Activated CD8-positive, alpha-beta memory T cell treated with anti-CD3 and anti-CD28 coated beads, Interleukin-2, amount 10 ng/mL, durations not matched to agents 7 days and 5 days (primary cell): ENCODE data around the gene SLC38A1. TPM values are rescaled to one million over a fixed set of nuclear protein-coding genes. Genes with fewer than 3 reads are reported as not detected.

Experiments
- ATAC-seq: fragments of 150-1000 bp; cut with Tn5 transposase; one replicate; pipeline ENCODE4 v1.10.0; 2021; ENCODE audit warnings: moderate library complexity
- CTCF ChIA-PET: fragments of 350-600 bp; sonication (Branson Sonifier 250); formaldehyde crosslinking; loops from one replicate; lab custom pipeline; 2021; ENCODE audit warnings: antibody characterized with exemption; lab: Charles Lee
- DNase-seq: peaks from one replicate; pipeline ENCODE4 v3.0.0-alpha.2; 2020
- H3K27ac Mint-ChIP-seq: one replicate; pipeline ENCODE4 v1.8.0; 2021; ENCODE audit warnings: mild to moderate bottlenecking, mixed read lengths
- H3K27me3 Mint-ChIP-seq: one replicate; pipeline ENCODE4 v1.8.0; 2021; ENCODE audit warnings: mixed read lengths
- H3K36me3 Mint-ChIP-seq: one replicate; pipeline ENCODE4 v1.8.0; 2021; ENCODE audit warnings: mild to moderate bottlenecking, mixed read lengths
- H3K4me1 Mint-ChIP-seq: one replicate; pipeline ENCODE4 v1.8.0; 2021; ENCODE audit warnings: mixed read lengths
- H3K4me3 Mint-ChIP-seq: one replicate; pipeline ENCODE4 v1.8.0; 2021; ENCODE audit warnings: mild to moderate bottlenecking, moderate library complexity, mixed read lengths
- H3K9me3 Mint-ChIP-seq: one replicate; pipeline ENCODE4 v1.8.0; 2022; ENCODE audit warnings: low read depth, mixed read lengths
- total RNA-seq, 2 experiments: library from RNA; stranded (reverse); gene quantifications; one replicate each; pipeline ENCODE4 v1.2.3, GENCODE V29; 2021

SLC38A1 gene
- total RNA-seq, 2 experiments from 2014 or later: 149 to 180 TPM

GRCh38 chr12:46271863-46272262 is 3.0 kb upstream of the SLC38A1 start:
- Mint-ChIP-seq H3K9me3 (peaks cover 2% of the 10 kb centered on the region), H3K4me3 (no peak overlapping the region)

DNA sequence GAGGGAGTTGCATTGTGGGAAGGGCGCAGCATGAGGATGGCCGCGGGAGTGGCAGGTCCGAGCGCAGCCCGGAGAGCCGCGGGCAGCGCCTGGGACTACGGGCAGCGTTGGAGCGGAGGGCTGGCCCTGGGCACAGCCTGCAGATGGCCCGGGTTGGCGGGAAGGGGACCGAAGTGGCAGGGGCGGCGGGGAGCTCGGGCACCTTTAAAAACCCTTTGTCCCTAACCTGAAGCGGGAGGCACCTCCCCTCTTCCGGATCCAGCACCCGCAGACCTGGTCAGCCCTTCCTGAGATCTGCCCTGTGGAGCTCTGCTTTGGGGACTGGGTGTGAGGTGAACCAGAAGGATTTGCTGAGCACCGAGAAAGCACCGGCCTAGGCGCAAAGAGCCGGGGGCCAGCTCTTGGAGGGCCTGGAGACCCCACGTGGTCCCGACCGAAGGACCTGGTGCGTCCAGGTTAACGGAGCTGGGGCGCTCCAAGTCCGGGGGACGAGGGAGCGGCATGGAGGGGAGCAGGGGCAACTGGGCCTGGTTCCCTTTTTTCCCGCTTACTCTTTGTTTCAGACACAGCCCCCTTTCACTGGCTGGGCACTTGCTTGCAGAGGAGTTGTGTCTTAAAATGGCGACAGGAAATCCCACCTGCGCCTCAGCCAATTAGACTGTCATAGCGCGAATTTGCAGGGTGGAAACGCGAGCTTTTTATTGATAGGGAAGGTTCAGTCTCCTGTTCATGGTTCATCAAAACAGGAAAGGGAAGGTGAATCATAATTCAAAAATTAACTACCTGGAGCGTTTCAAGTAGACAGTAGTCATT is 792 bp upstream of the SLC38A1 start:
- no peaks in the 10 kb centered on the region for H3K9me3 Mint-ChIP-seq
- peak; percentile 17 for ATAC-seq
- CTCF ChIA-PET: interaction anchor here (0.8 to 4.5 kb wide), 12 partner anchors 14 to 392 kb away, joined by 3 to 34 read pairs (median 4); no protein-coding TSS in a partner anchor
- no peak overlapping the region for H3K4me3 Mint-ChIP-seq
- peaks cover 18% of the 10 kb centered on the region for H3K36me3 Mint-ChIP-seq
- no peaks in the 10 kb centered on the region for H3K27me3 Mint-ChIP-seq
- H3K27ac Mint-ChIP-seq: no peak overlapping the region
- peaks cover 17% of the 10 kb centered on the region for H3K4me1 Mint-ChIP-seq
- DNase-seq: peak; percentile 82

More at GRCh38 chr12:46271863-46272262, 3.0 kb upstream of the SLC38A1 start:
- Mint-ChIP-seq H3K27me3 (no peaks in the 10 kb centered on the region), H3K27ac (no peak overlapping the region), H3K4me1 (peaks cover 17% of the 10 kb centered on the region), H3K36me3 (peaks cover 25% of the 10 kb centered on the region)
- CTCF ChIA-PET: interaction anchor here (1.0 to 4.5 kb wide), 2 partner anchors 31 to 63 kb away, joined by 4 to 14 read pairs; no protein-coding TSS in a partner anchor
- ATAC-seq (no peak), DNase-seq (no peak)

DNA sequence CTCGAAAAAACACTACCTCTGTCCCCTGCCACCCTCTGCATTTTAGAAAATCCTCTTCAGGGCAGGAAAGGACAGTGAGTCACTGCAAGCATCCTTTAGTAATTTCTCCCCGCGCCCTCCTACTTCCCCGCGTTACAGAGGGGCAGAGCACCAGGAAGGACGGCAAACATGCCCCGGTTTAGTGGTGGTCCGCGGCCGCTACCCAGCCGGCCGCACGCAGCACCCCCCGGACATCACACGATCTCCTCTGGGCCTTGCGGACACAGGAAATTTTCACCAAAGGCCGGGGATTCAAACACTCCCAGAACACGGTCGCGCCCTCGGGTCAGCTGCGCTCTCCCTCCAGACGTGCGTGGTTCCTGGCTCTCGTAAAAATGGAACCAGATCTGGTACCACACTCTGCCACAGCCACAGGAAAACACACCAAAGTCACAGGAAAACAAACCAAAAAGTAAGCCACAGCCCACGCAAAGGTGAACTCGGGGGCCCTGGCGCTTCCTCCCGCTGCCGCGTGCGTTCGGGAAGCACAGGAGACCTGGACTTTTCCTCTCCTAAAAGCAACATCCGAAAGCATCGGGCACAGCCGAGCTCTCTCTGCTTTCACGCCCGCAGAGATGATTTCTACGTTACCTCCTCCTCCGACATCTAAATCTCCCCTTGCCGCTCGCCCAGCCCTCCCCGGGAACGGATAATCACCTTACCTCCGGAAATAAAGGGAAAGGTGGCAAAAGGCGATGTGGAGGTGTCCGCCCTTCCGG is 839 bp downstream of the SLC38A1 start:
- DNase-seq: peak; percentile 60
- H3K4me3 Mint-ChIP-seq: no peak overlapping the region
- H3K9me3 Mint-ChIP-seq: no peaks in the 10 kb centered on the region
- H3K27me3 Mint-ChIP-seq: no peaks in the 10 kb centered on the region
- peaks cover 28% of the 10 kb centered on the region for H3K4me1 Mint-ChIP-seq
- ATAC-seq: peak; percentile 6
- CTCF ChIA-PET: interaction anchor here (0.8 to 4.5 kb wide), 3 partner anchors 25 to 59 kb away, joined by 3 to 34 read pairs (median 14); no protein-coding TSS in a partner anchor
- H3K27ac Mint-ChIP-seq: no peak overlapping the region
- peaks cover 24% of the 10 kb centered on the region for H3K36me3 Mint-ChIP-seq

GRCh38 chr12:46267575-46267824 is 1.3 kb downstream of the SLC38A1 start:
- Mint-ChIP-seq H3K4me1 (peaks cover 32% of the 10 kb centered on the region), H3K27me3 (no peaks in the 10 kb centered on the region), H3K36me3 (peaks cover 25% of the 10 kb centered on the region), H3K9me3 (no peaks in the 10 kb centered on the region), H3K27ac (no peak overlapping the region), H3K4me3 (no peak overlapping the region)
- CTCF ChIA-PET: no interaction called here
- peak; percentile 1 for ATAC-seq
- peak; percentile 63 for DNase-seq

DNA sequence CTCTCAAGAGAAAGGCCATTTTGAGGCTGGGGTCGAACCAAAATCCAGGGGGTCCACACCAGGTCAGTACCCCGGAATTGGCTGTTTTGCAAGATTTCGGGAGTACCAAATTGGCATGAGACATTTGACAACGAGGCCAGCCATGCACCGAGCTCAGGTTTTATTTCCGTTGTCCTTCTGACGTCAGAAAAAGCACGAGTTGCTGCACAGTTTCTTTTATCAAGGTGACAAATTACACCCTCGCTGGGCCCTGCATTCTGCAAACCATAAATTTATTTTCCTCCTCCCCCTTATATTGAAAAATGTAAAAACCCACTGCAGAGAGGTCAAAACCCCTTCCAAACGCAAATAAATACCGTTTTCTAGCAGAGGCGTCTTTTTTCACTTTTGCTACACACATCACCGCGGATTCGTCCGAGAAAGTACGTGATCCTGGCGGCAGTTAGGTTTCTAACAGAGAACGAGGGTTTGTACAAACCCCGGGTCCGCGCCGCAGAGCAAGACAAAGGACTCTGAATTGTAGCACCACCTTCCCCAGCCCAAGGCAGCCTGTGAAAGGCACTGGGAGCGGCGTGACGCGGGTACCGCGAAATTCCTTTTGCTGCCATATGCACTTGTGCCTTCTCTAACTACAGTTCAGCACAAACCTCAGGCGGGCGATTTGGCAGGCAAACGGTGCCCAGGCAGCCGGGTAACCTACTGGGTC is 1.8 kb downstream of the SLC38A1 start:
- CTCF ChIA-PET: interaction anchor here (1.0 to 1.9 kb wide), 8 partner anchors 10 to 120 kb away, joined by 3 to 7 read pairs (median 6); no protein-coding TSS in a partner anchor

DNA sequence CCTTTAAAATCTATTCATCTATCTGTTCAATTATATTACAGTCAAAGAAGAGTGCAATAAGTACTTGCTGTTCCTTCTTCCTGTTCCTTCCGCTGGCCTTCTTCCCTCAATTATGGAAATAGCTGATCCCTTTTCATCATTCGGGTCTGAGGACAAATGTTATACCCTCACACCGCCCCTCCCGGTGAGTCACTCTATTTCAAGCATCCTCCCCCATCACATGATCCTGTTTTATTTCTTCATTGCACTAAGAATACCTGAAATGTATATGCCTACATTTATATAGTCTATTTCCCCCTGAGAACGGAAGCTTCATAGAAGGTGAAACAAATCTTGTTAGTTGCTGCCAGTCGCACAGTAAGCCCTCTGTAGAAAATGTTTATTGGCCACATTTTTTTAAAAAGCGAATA is 2.5 kb downstream of the SLC38A1 start:
- H3K4me3 Mint-ChIP-seq: no peak overlapping the region
- peaks cover 32% of the 10 kb centered on the region for H3K4me1 Mint-ChIP-seq
- no peaks in the 10 kb centered on the region for H3K27me3 Mint-ChIP-seq
- ATAC-seq: no peak
- H3K27ac Mint-ChIP-seq: no peak overlapping the region
- CTCF ChIA-PET: interaction anchor here (1.0 to 1.9 kb wide), 8 partner anchors 10 to 121 kb away, joined by 3 to 7 read pairs (median 6); no protein-coding TSS in a partner anchor
- H3K9me3 Mint-ChIP-seq: no peaks in the 10 kb centered on the region
- H3K36me3 Mint-ChIP-seq: peaks cover 29% of the 10 kb centered on the region
- DNase-seq: peak; percentile 49

More for the DNA sequence above, 1.8 kb downstream of the SLC38A1 start:
- Mint-ChIP-seq H3K4me1 (peaks cover 33% of the 10 kb centered on the region), H3K36me3 (peaks cover 23% of the 10 kb centered on the region), H3K27me3 (no peaks in the 10 kb centered on the region), H3K27ac (no peak overlapping the region), H3K9me3 (no peaks in the 10 kb centered on the region), H3K4me3 (no peak overlapping the region)
- DNase-seq (peak; percentile 79), ATAC-seq (peak; percentile 21)

DNA sequence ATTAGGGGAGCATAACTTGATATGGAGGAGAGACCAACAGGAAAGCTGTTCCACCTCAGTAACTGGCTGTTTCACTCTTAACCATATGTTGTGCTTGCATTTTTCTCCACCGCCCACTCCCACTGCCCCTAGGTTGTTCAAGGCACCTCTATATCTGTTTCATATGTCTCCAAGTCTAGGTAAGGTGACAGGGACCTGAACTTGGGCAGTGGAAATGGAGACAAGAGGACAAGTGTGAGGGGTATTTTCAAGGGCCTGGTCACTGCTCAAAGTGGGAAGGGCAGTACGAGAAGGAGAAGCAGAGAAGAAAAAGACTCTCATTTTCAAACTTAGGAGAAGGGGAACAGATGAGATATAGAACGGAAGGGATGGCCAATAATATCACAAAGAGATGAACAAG is 3.1 kb downstream of the SLC38A1 start:
- H3K4me1 Mint-ChIP-seq: peaks cover 25% of the 10 kb centered on the region
- H3K36me3 Mint-ChIP-seq: peaks cover 27% of the 10 kb centered on the region
- CTCF ChIA-PET: interaction anchor here (1.1 to 1.9 kb wide), 2 partner anchors 10 to 46 kb away, joined by 3 to 6 read pairs; no protein-coding TSS in a partner anchor
- DNase-seq: no peak
- no peak overlapping the region for H3K4me3 Mint-ChIP-seq
- H3K9me3 Mint-ChIP-seq: no peaks in the 10 kb centered on the region
- no peak overlapping the region for H3K27ac Mint-ChIP-seq
- H3K27me3 Mint-ChIP-seq: no peaks in the 10 kb centered on the region
- no peak for ATAC-seq

DNA sequence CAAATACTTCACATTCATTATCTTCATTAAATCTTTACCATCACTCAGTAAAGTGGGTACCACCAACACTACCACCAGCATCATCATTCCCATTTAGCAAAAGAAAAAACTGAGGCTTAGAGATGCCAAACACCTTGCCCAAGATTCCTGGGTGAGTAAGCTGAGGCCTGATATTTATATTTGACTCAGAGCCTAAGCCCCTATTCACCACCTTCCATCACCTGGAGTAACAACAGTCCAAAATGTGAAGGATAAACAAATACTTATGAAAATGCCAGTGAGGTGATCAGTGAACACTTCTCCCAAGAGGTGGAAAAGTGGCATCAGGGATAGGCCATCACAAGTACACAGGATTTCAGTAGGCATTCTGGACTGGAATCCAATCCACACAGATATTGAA is 3.7 kb downstream of the SLC38A1 start:
- no peaks in the 10 kb centered on the region for H3K27me3 Mint-ChIP-seq
- DNase-seq: no peak
- CTCF ChIA-PET: interaction anchor here (0.9 to 1.2 kb wide), 2 partner anchors 45 to 140 kb away, joined by 3 read pairs; no protein-coding TSS in a partner anchor
- peaks cover 20% of the 10 kb centered on the region for H3K4me1 Mint-ChIP-seq
- H3K36me3 Mint-ChIP-seq: peaks cover 27% of the 10 kb centered on the region
- no peak overlapping the region for H3K4me3 Mint-ChIP-seq
- H3K27ac Mint-ChIP-seq: no peak overlapping the region
- no peaks in the 10 kb centered on the region for H3K9me3 Mint-ChIP-seq
- ATAC-seq: no peak

GRCh38 chr12:46264057-46264456 is 4.8 kb downstream of the SLC38A1 start:
- no peak overlapping the region for H3K4me3 Mint-ChIP-seq
- H3K9me3 Mint-ChIP-seq: no peaks in the 10 kb centered on the region
- DNase-seq: no peak
- peaks cover 27% of the 10 kb centered on the region for H3K36me3 Mint-ChIP-seq
- H3K4me1 Mint-ChIP-seq: peaks cover 18% of the 10 kb centered on the region
- CTCF ChIA-PET: interaction anchor here (0.9 to 1.3 kb wide), 4 partner anchors 39 to 139 kb away, joined by 3 to 4 read pairs (median 4); no protein-coding TSS in a partner anchor
- no peak for ATAC-seq
- H3K27me3 Mint-ChIP-seq: no peaks in the 10 kb centered on the region
- H3K27ac Mint-ChIP-seq: peak overlapping the region; percentile 24

DNA sequence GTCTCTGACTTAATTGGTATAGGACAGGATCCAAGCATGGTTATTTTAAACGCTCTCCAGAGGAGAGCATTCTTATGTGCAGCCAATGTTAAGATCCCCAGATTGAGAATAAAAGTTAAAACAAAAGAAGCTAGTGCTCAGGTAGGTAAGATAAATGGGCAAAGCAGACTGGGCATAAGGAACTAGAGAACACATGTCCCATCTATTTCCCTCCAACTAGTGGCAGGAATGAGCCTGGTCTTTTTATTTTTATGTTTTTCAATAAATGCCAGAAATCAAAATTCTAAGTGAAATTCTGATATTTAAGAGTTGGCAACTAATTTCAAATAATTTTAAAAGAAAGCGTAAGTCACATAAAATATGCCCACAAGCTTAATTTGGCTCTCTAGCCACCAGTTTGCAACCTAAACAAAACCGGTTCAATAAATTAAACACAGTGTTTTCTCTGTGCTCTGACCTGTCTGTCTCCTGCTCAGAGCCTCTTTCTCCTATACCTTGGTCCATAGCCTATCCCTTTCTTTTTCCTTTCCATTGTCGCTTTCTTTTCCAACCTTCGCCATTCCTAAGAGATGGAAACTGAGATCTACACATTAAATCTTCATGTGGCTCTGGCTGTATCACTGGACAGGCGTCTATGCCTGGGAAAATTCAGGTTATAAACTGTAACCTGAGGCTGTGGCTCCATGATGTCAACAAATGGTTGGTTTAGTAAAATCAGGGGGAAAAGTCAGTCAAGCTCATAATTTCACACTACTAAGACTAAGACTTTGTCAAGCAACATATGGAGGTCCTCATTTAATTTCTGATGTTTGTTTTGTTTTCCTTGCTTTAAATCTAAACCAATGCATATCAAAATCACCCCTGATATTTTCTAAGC is 5.5 kb downstream of the SLC38A1 start:
- H3K9me3 Mint-ChIP-seq: no peaks in the 10 kb centered on the region
- peak overlapping the region; percentile 35 for H3K27ac Mint-ChIP-seq
- H3K27me3 Mint-ChIP-seq: no peaks in the 10 kb centered on the region
- DNase-seq: no peak
- H3K4me3 Mint-ChIP-seq: no peak overlapping the region
- CTCF ChIA-PET: interaction anchor here (0.9 to 1.3 kb wide), 3 partner anchors 40 to 139 kb away, joined by 3 to 4 read pairs (median 4); no protein-coding TSS in a partner anchor
- H3K36me3 Mint-ChIP-seq: peaks cover 25% of the 10 kb centered on the region
- peaks cover 18% of the 10 kb centered on the region for H3K4me1 Mint-ChIP-seq
- ATAC-seq: no peak

- DNase-seq (no peak), ATAC-seq (no peak)
- H3K4me1 Mint-ChIP-seq: peaks cover 32% of the 10 kb centered on the region
- CTCF ChIA-PET: no interaction called here
- H3K9me3 Mint-ChIP-seq: no peaks in the 10 kb centered on the region
- no peaks in the 10 kb centered on the region for H3K27me3 Mint-ChIP-seq
- no peak overlapping the region for H3K27ac Mint-ChIP-seq
- H3K36me3 Mint-ChIP-seq: peaks cover 40% of the 10 kb centered on the region
- no peak overlapping the region for H3K4me3 Mint-ChIP-seq
Observed at GRCh38 chr12:46261646-46262045, 7.2 kb downstream of the SLC38A1 start.

GRCh38 chr12:46260913-46261476 is 7.8 kb downstream of the SLC38A1 start:
- Mint-ChIP-seq H3K27me3 (no peaks in the 10 kb centered on the region), H3K27ac (no peak overlapping the region), H3K36me3 (peaks cover 44% of the 10 kb centered on the region), H3K9me3 (no peaks in the 10 kb centered on the region), H3K4me1 (peaks cover 36% of the 10 kb centered on the region), H3K4me3 (no peak overlapping the region)
- no peak for ATAC-seq
- CTCF ChIA-PET: no interaction called here
- no peak for DNase-seq
